A673 (cell line): ENCODE data around the gene LRPPRC. TPM values are rescaled to one million over a fixed set of nuclear protein-coding genes. Genes with fewer than 3 reads are reported as not detected.

ENCODE experiments used
- BruUV-seq: library from RNA; stranded (reverse); fragments of 400-500 nt; replicated peaks from 2 replicates; lab custom pipeline; 2021; lab: Mats Ljungman, UMichigan
- CTCF ChIA-PET: fragments of 300-600 bp; sonication (Branson Sonifier 250); formaldehyde crosslinking; loops from one replicate; lab custom pipeline; 2022; ENCODE audit warnings: antibody characterized with exemption; lab: Charles Lee
- POLR2A ChIA-PET: fragments of 300-600 bp; sonication (Branson Sonifier 250); formaldehyde crosslinking; loops from one replicate; lab custom pipeline; 2022; ENCODE audit warnings: antibody characterized with exemption; ENCODE audit not compliant: low non-redundant PET; lab: Charles Lee
- DNase-seq: peaks from one replicate; pipeline ENCODE4 v3.0.0-alpha.2; 2015; ENCODE audit warnings: low spot score
- H3K27ac ChIP-seq: fragments of 200-600 bp; sonication (generic); 2 replicates; pipeline ENCODE4 v1.5.1; 2016; ENCODE audit warnings: mixed run types, low read depth, mild to moderate bottlenecking, mixed read lengths, antibody characterized with exemption, low read length; ENCODE audit not compliant: poor library complexity, severe bottlenecking
- H3K27me3 ChIP-seq: fragments of 200-600 bp; sonication (generic); replicated peaks from 2 replicates; pipeline ENCODE4 v1.6.1; 2017; ENCODE audit warnings: mixed run types, low read depth, mild to moderate bottlenecking, mixed read lengths, antibody characterized with exemption, low read length; ENCODE audit not compliant: insufficient read depth, poor library complexity
- H3K36me3 ChIP-seq: fragments of 200-600 bp; sonication (generic); 2 replicates; pipeline ENCODE4 v1.6.1; 2016; ENCODE audit warnings: mixed run types, mild to moderate bottlenecking, mixed read lengths, antibody characterized with exemption, low read length; ENCODE audit not compliant: insufficient read depth, poor library complexity, severe bottlenecking
- H3K4me1 ChIP-seq: fragments of 200-600 bp; sonication (generic); 2 replicates; pipeline ENCODE4 v1.6.1; 2017; ENCODE audit warnings: mixed run types, mild to moderate bottlenecking, mixed read lengths, antibody characterized with exemption, low read length; ENCODE audit not compliant: insufficient read depth, poor library complexity, severe bottlenecking
- H3K4me3 ChIP-seq: fragments of 200-600 bp; sonication (generic); 2 replicates; pipeline ENCODE4 v1.5.1; 2016; ENCODE audit warnings: low read depth, mixed run types, mild to moderate bottlenecking, mixed read lengths, low read length; ENCODE audit not compliant: poor library complexity, severe bottlenecking
- H3K9me3 ChIP-seq: fragments of 200-600 bp; sonication (generic); 2 replicates; pipeline ENCODE4 v1.6.1; 2016; ENCODE audit warnings: mixed run types, low read depth, mild to moderate bottlenecking, mixed read lengths, antibody characterized with exemption, low read length; ENCODE audit not compliant: poor library complexity, severe bottlenecking
- EZH2 ChIP-seq: fragments of 200-600 bp; sonication (generic); IDR thresholded peaks from 2 replicates; pipeline ENCODE4 v1.6.1; 2017; ENCODE audit warnings: borderline replicate concordance, low read depth, mild to moderate bottlenecking, mixed read lengths, antibody characterized with exemption, low read length; ENCODE audit not compliant: poor library complexity, severe bottlenecking
- intact Hi-C: fragments of 100-400 bp; cut with micrococcal nuclease; formaldehyde crosslinking; loops from one replicate; pipeline ENCODE4 v1.10.0; 2022; ENCODE audit not compliant: unreplicated experiment
- total RNA-seq: library from RNA; stranded (reverse); gene quantifications from 2 replicates; pipeline ENCODE4 v1.2.3, GENCODE V29; 2021
- TF ChIP-seq, protein P1 (sequence below): fragments of 300-800, 200-600 bp; sonication (generic); conservative IDR thresholded peaks from 2 replicates; pipeline ENCODE4 v1.5.1; 2017; ENCODE audit warnings: low read depth, mild to moderate bottlenecking, antibody characterized with exemption, low read length, moderate library complexity, mixed read lengths

LRPPRC gene
- total RNA-seq, 1 experiment from 2014 or later = 144 TPM

DNA sequence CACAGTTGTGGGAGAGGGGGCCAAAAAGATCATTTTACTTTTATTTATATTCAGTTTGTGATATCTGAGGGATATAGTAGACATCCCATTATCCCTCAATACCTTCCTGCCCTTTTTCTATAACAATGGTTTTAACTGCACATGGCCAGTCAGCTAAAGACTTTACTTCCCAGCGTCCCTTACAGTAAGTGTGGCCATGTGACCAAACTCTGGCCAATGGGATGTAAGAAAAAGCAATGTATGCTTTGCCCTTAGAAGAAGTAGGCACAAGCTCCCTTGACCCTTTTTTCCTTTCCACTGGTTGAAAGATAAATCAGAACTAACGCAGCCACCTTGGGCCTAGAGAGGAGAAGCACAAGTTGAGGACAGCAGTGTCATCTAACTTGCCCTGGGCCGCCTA, 44.6 kb upstream of the LRPPRC start:
- POLR2A ChIA-PET = no interaction called here
- no peaks in the 10 kb centered on the region for H3K27me3 ChIP-seq
- DNase-seq = no peak
- H3K4me1 ChIP-seq = no peaks in the 10 kb centered on the region
- CTCF ChIA-PET = no interaction called here
- H3K9me3 ChIP-seq = no peaks in the 10 kb centered on the region
- TF ChIP-seq, protein P1, sequence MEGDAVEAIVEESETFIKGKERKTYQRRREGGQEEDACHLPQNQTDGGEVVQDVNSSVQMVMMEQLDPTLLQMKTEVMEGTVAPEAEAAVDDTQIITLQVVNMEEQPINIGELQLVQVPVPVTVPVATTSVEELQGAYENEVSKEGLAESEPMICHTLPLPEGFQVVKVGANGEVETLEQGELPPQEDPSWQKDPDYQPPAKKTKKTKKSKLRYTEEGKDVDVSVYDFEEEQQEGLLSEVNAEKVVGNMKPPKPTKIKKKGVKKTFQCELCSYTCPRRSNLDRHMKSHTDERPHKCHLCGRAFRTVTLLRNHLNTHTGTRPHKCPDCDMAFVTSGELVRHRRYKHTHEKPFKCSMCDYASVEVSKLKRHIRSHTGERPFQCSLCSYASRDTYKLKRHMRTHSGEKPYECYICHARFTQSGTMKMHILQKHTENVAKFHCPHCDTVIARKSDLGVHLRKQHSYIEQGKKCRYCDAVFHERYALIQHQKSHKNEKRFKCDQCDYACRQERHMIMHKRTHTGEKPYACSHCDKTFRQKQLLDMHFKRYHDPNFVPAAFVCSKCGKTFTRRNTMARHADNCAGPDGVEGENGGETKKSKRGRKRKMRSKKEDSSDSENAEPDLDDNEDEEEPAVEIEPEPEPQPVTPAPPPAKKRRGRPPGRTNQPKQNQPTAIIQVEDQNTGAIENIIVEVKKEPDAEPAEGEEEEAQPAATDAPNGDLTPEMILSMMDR = no peak
- TF ChIP-seq EZH2 = no peak
- H3K27ac ChIP-seq = no peak overlapping the region
- no peaks in the 10 kb centered on the region for H3K36me3 ChIP-seq
- intact Hi-C loops = loop anchor here (5.0 kb wide), 1 partner anchor 917 kb away; no protein-coding TSS in a partner anchor
- BruUV-seq = no TSS peak
- H3K4me3 ChIP-seq = no peak overlapping the region

GRCh38 chr2:44038277-44038676, 42.5 kb upstream of the LRPPRC start:
- ChIA-PET POLR2A (no interaction called here), CTCF (no interaction called here)
- DNase-seq = no peak
- Histone ChIP-seq H3K9me3 (no peaks in the 10 kb centered on the region), H3K27me3 (peaks cover 10% of the 10 kb centered on the region), H3K36me3 (no peaks in the 10 kb centered on the region), H3K27ac (no peak overlapping the region), H3K4me3 (no peak overlapping the region), H3K4me1 (no peaks in the 10 kb centered on the region)
- TF ChIP-seq EZH2 = no peak
- TF ChIP-seq, protein P1 = no peak
- no TSS peak for BruUV-seq
- intact Hi-C loops = no loop called here

DNA sequence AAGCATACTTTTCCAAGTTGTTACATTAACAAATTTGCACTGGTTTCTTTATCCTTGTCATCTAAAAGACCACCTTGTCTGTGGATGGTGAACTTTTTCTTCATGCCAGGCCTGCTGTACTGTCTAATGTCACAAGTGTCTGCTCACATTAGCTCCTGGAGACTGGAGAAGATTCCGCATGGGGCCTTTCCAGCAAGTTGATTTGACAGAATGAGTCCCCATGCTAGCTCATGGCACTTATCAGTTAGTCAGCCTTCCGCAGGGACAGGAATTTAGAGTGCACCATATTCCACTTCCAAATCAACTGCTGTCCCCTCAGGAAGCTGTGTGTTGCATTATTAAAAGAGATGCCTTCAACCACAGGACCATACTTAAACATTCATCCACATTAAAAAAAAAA, 41.4 kb upstream of the LRPPRC start:
- Histone ChIP-seq H3K9me3 (no peaks in the 10 kb centered on the region), H3K27me3 (peaks cover 10% of the 10 kb centered on the region), H3K4me3 (no peak overlapping the region), H3K36me3 (no peaks in the 10 kb centered on the region), H3K27ac (no peak overlapping the region), H3K4me1 (no peaks in the 10 kb centered on the region)
- intact Hi-C loops = no loop called here
- DNase-seq = no peak
- POLR2A ChIA-PET = no interaction called here
- TF ChIP-seq, protein P1 = no peak
- no peak for TF ChIP-seq EZH2
- no TSS peak for BruUV-seq
- CTCF ChIA-PET = no interaction called here
